T-cell (primary cell): ENCODE results near the gene SOX6. TPM values are rescaled to one million over a fixed set of nuclear protein-coding genes. Genes with fewer than 3 reads are reported as not detected.
A peak's percentile ranks its signal among the peaks of the same experiment; 100 is the strongest.

Source experiments
- ATAC-seq, 4 experiments: fragments of 200-7000 bp in 3 of 4; fragments of 150-1000 bp in 1 of 4; cut with Tn5 transposase; replicated peaks in 1 of 4; 1 replicate in 3 of 4; 2 replicates in 1 of 4; pipeline ENCODE4 v1.10.0; 2021; ENCODE audit warnings: moderate library complexity in 3 of 4, mild to moderate bottlenecking in 2 of 4, moderate number of reproducible peaks in 1 of 4
- CTCF ChIA-PET, 2 donors: fragments of 300-600 bp; sonication (Branson Sonifier 250); formaldehyde crosslinking; loops; one replicate each; lab custom pipeline; 2022; ENCODE audit warnings: antibody characterized with exemption in 2 of 2; lab: Charles Lee
- POLR2A ChIA-PET, 2 donors: fragments of 300-600 bp; sonication (Branson Sonifier 250); formaldehyde crosslinking; loops; one replicate each; lab custom pipeline; 2022; ENCODE audit warnings: antibody characterized with exemption in 2 of 2; lab: Charles Lee
- DNase-seq, 35 experiments: peaks; one replicate each; pipeline versions ENCODE4 v3.0.0 to v3.0.0-alpha.2; 2013 to 2023
- H3K27ac ChIP-seq: one replicate; pipeline ENCODE4 v1.5.1; 2013; ENCODE audit warnings: low read length
- H3K27me3 ChIP-seq, 2 experiments: replicated peaks in 1 of 2; 1 replicate in 1 of 2; 2 replicates in 1 of 2; pipeline versions ENCODE4 v1.6.1 to v1.7.0; 2013; ENCODE audit warnings: low read length in 1 of 2, mixed read lengths in 1 of 2; ENCODE audit not compliant: control insufficient read depth in 2 of 2, insufficient read depth in 2 of 2; ENCODE audit errors: extremely low read depth in 1 of 2
- H3K36me3 ChIP-seq, 2 donors: 1 replicate in 1 of 2; 2 replicates in 1 of 2; pipeline versions ENCODE4 v1.6.1 to v1.7.0; 2013; ENCODE audit warnings: low read length in 1 of 2; ENCODE audit not compliant: control insufficient read depth in 2 of 2, insufficient read depth in 1 of 2; ENCODE audit errors: extremely low read depth in 1 of 2
- H3K4me1 ChIP-seq, 2 experiments: 1 replicate in 1 of 2; 2 replicates in 1 of 2; pipeline versions ENCODE4 v1.6.1 to v1.7.0; 2013; ENCODE audit warnings: low read length in 2 of 2, mixed read lengths in 1 of 2; ENCODE audit not compliant: insufficient read depth in 2 of 2, control insufficient read depth in 1 of 2; ENCODE audit errors: extremely low read depth in 1 of 2
- H3K4me3 ChIP-seq, 2 donors: 1 replicate in 1 of 2; 2 replicates in 1 of 2; pipeline versions ENCODE4 v1.5.1 to v1.7.0; 2013; ENCODE audit warnings: mild to moderate bottlenecking in 2 of 2, low read length in 1 of 2, moderate library complexity in 1 of 2; ENCODE audit not compliant: control insufficient read depth in 1 of 2; ENCODE audit errors: extremely low read depth in 1 of 2
- H3K9me3 ChIP-seq: 2 replicates; pipeline ENCODE4 v1.7.0; 2013
- H3K27ac Mint-ChIP-seq, 2 donors: one replicate each; pipeline ENCODE4 v1.8.0; 2020 to 2021; ENCODE audit warnings: mild to moderate bottlenecking in 2 of 2, mixed read lengths in 2 of 2
- H3K27me3 Mint-ChIP-seq, 2 donors: one replicate each; pipeline ENCODE4 v1.8.0; 2021 to 2022; ENCODE audit warnings: mixed read lengths in 2 of 2
- H3K36me3 Mint-ChIP-seq: one replicate; pipeline ENCODE4 v1.8.0; 2021; ENCODE audit warnings: mixed read lengths
- H3K4me1 Mint-ChIP-seq, 3 donors: one replicate each; pipeline ENCODE4 v1.8.0; 2020 to 2022; ENCODE audit warnings: mixed read lengths in 3 of 3, mild to moderate bottlenecking in 1 of 3
- H3K4me3 Mint-ChIP-seq, 3 donors: one replicate each; pipeline ENCODE4 v1.8.0; 2020 to 2022; ENCODE audit warnings: mild to moderate bottlenecking in 3 of 3, mixed read lengths in 3 of 3, moderate library complexity in 3 of 3
- H3K9me3 Mint-ChIP-seq, 3 donors: one replicate each; pipeline ENCODE4 v1.8.0; 2020 to 2022; ENCODE audit warnings: mixed read lengths in 3 of 3
- WGBS: methylation state at CpG from one replicate; pipeline ENCODE4 v1.1.5; 2013; ENCODE audit warnings: missing lambda C conversion rate; ENCODE audit not compliant: insufficient coverage; 5-methylcytosine and 5-hydroxymethylcytosine counted together
- total RNA-seq, 35 experiments: library from RNA in 6 of 35; stranded (reverse) in 6 of 35; fragments of 120-200 nt in 1 of 35; gene quantifications; one replicate each; pipeline versions ENCODE4 v1.2.1 to v1.2.4 and lab custom pipeline; 2013 to 2026

The SOX6 gene
- total RNA-seq, 5 donors from 2014 or later (not counting 1 experiment from before 2014, with no cell fraction given) = 0.16 TPM; not detected in 4

GRCh38 chr11:15935373-15935772, 421.0 kb downstream of the SOX6 start:
- CTCF ChIA-PET = no interaction called here
- POLR2A ChIA-PET = no interaction called here
- Histone ChIP-seq H3K27ac (no peak overlapping the region), H3K4me1 (no peaks in the 10 kb centered on the region), H3K27me3 (peaks cover 0 to 3% of the 10 kb centered on the region in 2 experiments), H3K36me3 (no peaks in the 10 kb centered on the region), H3K9me3 (no peaks in the 10 kb centered on the region), H3K4me3 (no peak overlapping the region)
- H3K4me3 Mint-ChIP-seq = no peak overlapping the region
- DNase-seq (no peak), ATAC-seq (no peak)
- no peaks in the 10 kb centered on the region for H3K4me1 Mint-ChIP-seq
- H3K27me3 Mint-ChIP-seq = peaks cover 0 to 5% of the 10 kb centered on the region in 2 donors
- no peaks in the 10 kb centered on the region for H3K36me3 Mint-ChIP-seq
- 100% methylated on average over 2 of the region's 8 CpGs for WGBS
- H3K27ac Mint-ChIP-seq = no peak overlapping the region
- H3K9me3 Mint-ChIP-seq = peaks cover 0 to 13% (median 8%) of the 10 kb centered on the region in 3 donors

- peaks cover 0 to 8% (median 8%) of the 10 kb centered on the region in 3 donors for H3K9me3 Mint-ChIP-seq
- Histone ChIP-seq H3K9me3 (no peaks in the 10 kb centered on the region), H3K4me1 (no peaks in the 10 kb centered on the region), H3K27me3 (peaks cover 0 to 7% of the 10 kb centered on the region in 2 experiments), H3K4me3 (no peak overlapping the region), H3K27ac (no peak overlapping the region), H3K36me3 (no peaks in the 10 kb centered on the region)
- ChIA-PET CTCF (no interaction called here), POLR2A (no interaction called here)
- H3K36me3 Mint-ChIP-seq = no peaks in the 10 kb centered on the region
- H3K4me3 Mint-ChIP-seq = no peak overlapping the region
- ATAC-seq = no peak
- WGBS = 80% methylated on average over 1 of the region's 7 CpGs
- no peaks in the 10 kb centered on the region for H3K27me3 Mint-ChIP-seq
- no peaks in the 10 kb centered on the region for H3K4me1 Mint-ChIP-seq
- H3K27ac Mint-ChIP-seq = no peak overlapping the region
- DNase-seq = no peak
These were observed 422.3 kb downstream of the SOX6 start for GRCh38 chr11:15933886-15934625.

- DNase-seq (no peak), ATAC-seq (no peak)
- peaks cover 0 to 3% of the 10 kb centered on the region in 2 donors for H3K27me3 Mint-ChIP-seq
- peaks cover 0 to 13% (median 8%) of the 10 kb centered on the region in 3 donors for H3K9me3 Mint-ChIP-seq
- H3K4me1 ChIP-seq = no peaks in the 10 kb centered on the region
- WGBS = no CpG with 5 or more reads among the region's 3 CpGs
- H3K36me3 Mint-ChIP-seq = no peaks in the 10 kb centered on the region
- H3K27ac ChIP-seq = no peak overlapping the region
- no peaks in the 10 kb centered on the region for H3K4me1 Mint-ChIP-seq
- H3K4me3 ChIP-seq = no peak overlapping the region
- ChIA-PET POLR2A (no interaction called here), CTCF (interaction anchor here in 1 of 2 donors (0.9 kb wide), 1 partner anchor 17 kb away, joined by 3 read pairs; no protein-coding TSS in a partner anchor)
- H3K9me3 ChIP-seq = no peaks in the 10 kb centered on the region
- H3K4me3 Mint-ChIP-seq = no peak overlapping the region
- no peak overlapping the region for H3K27ac Mint-ChIP-seq
- H3K27me3 ChIP-seq = peaks cover 0 to 8% of the 10 kb centered on the region in 2 experiments
- no peaks in the 10 kb centered on the region for H3K36me3 ChIP-seq
These were observed 423.9 kb downstream of the SOX6 start for GRCh38 chr11:15932417-15932816.

- Histone ChIP-seq H3K36me3 (no peaks in the 10 kb centered on the region), H3K27ac (no peak overlapping the region), H3K9me3 (no peaks in the 10 kb centered on the region), H3K4me3 (no peak overlapping the region), H3K27me3 (peaks cover 0 to 8% of the 10 kb centered on the region in 2 experiments), H3K4me1 (no peaks in the 10 kb centered on the region)
- no peak for DNase-seq
- no peak overlapping the region for H3K27ac Mint-ChIP-seq
- H3K9me3 Mint-ChIP-seq = peaks cover 0 to 9% (median 8%) of the 10 kb centered on the region in 3 donors
- no peak overlapping the region for H3K4me3 Mint-ChIP-seq
- H3K4me1 Mint-ChIP-seq = no peaks in the 10 kb centered on the region
- CTCF ChIA-PET = no interaction called here
- H3K27me3 Mint-ChIP-seq = peaks cover 0 to 3% of the 10 kb centered on the region in 2 donors
- H3K36me3 Mint-ChIP-seq = no peaks in the 10 kb centered on the region
- POLR2A ChIA-PET = no interaction called here
- WGBS = no CpG with 5 or more reads among the region's 2 CpGs
- ATAC-seq = no peak
These were observed 424.8 kb downstream of the SOX6 start for GRCh38 chr11:15931497-15931896.

- Mint-ChIP-seq H3K4me3 (no peak overlapping the region), H3K27ac (no peak overlapping the region), H3K4me1 (no peaks in the 10 kb centered on the region), H3K27me3 (peaks cover 0 to 3% of the 10 kb centered on the region in 2 donors), H3K9me3 (peaks cover 0 to 11% (median 8%) of the 10 kb centered on the region in 3 donors), H3K36me3 (no peaks in the 10 kb centered on the region)
- H3K4me3 ChIP-seq = no peak overlapping the region
- H3K36me3 ChIP-seq = no peaks in the 10 kb centered on the region
- H3K27ac ChIP-seq = no peak overlapping the region
- H3K27me3 ChIP-seq = peaks cover 0 to 8% of the 10 kb centered on the region in 2 experiments
- ATAC-seq (no peak), DNase-seq (no peak)
- no peaks in the 10 kb centered on the region for H3K9me3 ChIP-seq
- H3K4me1 ChIP-seq = no peaks in the 10 kb centered on the region
- 80% methylated on average over 2 of the region's 6 CpGs for WGBS
- CTCF ChIA-PET = no interaction called here
- POLR2A ChIA-PET = no interaction called here
These were observed 425.8 kb downstream of the SOX6 start for GRCh38 chr11:15930442-15931025.

- peaks cover 0 to 3% of the 10 kb centered on the region in 2 donors for H3K27me3 Mint-ChIP-seq
- H3K27ac Mint-ChIP-seq = no peak overlapping the region
These were observed 426.9 kb downstream of the SOX6 start for GRCh38 chr11:15929371-15929901.

More at GRCh38 chr11:15929371-15929901, 426.9 kb downstream of the SOX6 start:
- H3K9me3 Mint-ChIP-seq = peaks cover 0 to 12% (median 8%) of the 10 kb centered on the region in 3 donors
- H3K27me3 ChIP-seq = peaks cover 0 to 8% of the 10 kb centered on the region in 2 experiments
- no peaks in the 10 kb centered on the region for H3K4me1 Mint-ChIP-seq
- H3K36me3 ChIP-seq = no peaks in the 10 kb centered on the region
- no peaks in the 10 kb centered on the region for H3K9me3 ChIP-seq
- H3K27ac ChIP-seq = no peak overlapping the region
- DNase-seq (no peak), ATAC-seq (peak in 1 of 4 experiments; percentile 23)
- no peak overlapping the region for H3K4me3 ChIP-seq
- ChIA-PET CTCF (no interaction called here), POLR2A (no interaction called here)
- no peaks in the 10 kb centered on the region for H3K4me1 ChIP-seq
- no peaks in the 10 kb centered on the region for H3K36me3 Mint-ChIP-seq
- WGBS = 88% methylated on average over 3 of the region's 3 CpGs
- no peak overlapping the region for H3K4me3 Mint-ChIP-seq
